ENCODE measurements around the gene ZFPM1.
"Not testable (repeated sequence)": the region's sequence is repeated elsewhere in the genome, so short reads cannot be mapped to it uniquely, and the experiment has no call there.

Gene ZFPM1

GRCh38 chr16:88478889-88479792, 26.1 kb downstream of the ZFPM1 start:
- no peak for DNase-seq (ENCODE audit: low spot score)

- DNase-seq (ENCODE audit: low spot score): peak; percentile 81
Observed at GRCh38 chr16:88479793-88480760, 27.0 kb downstream of the ZFPM1 start.

GRCh38 chr16:88480829-88481228, 27.7 kb downstream of the ZFPM1 start:
- DNase-seq (ENCODE audit: low spot score): no peak

GRCh38 chr16:88481851-88482250, 28.8 kb downstream of the ZFPM1 start:
- no peak for DNase-seq (ENCODE audit: low spot score)

- DNase-seq (ENCODE audit: low spot score): no peak
Observed at GRCh38 chr16:88482630-88483391, 29.7 kb downstream of the ZFPM1 start.

- DNase-seq (ENCODE audit: low spot score): no peak
Observed at GRCh38 chr16:88483392-88483641, 30.2 kb downstream of the ZFPM1 start.

- no peak for DNase-seq (ENCODE audit: low spot score)
Observed at GRCh38 chr16:88484505-88485365, 31.7 kb downstream of the ZFPM1 start.

- not testable (repeated sequence) for DNase-seq (ENCODE audit: low spot score)
Observed at GRCh38 chr16:88485366-88485741, 32.3 kb downstream of the ZFPM1 start.

- no peak for DNase-seq (ENCODE audit: low spot score)
Observed at GRCh38 chr16:88486398-88487123, 33.5 kb downstream of the ZFPM1 start.

GRCh38 chr16:88487124-88487432, 34.0 kb downstream of the ZFPM1 start:
- no peak for DNase-seq (ENCODE audit: low spot score)

GRCh38 chr16:88487920-88488851, 35.1 kb downstream of the ZFPM1 start:
- DNase-seq (ENCODE audit: low spot score): no peak

GRCh38 chr16:88489163-88489741, 36.2 kb downstream of the ZFPM1 start:
- no peak for DNase-seq (ENCODE audit: low spot score)

GRCh38 chr16:88491001-88491559, 38.0 kb downstream of the ZFPM1 start:
- no peak for DNase-seq (ENCODE audit: low spot score)

- no peak for DNase-seq (ENCODE audit: low spot score)
Observed at GRCh38 chr16:88491560-88492310, 38.7 kb downstream of the ZFPM1 start.

- DNase-seq (ENCODE audit: low spot score): no peak
Observed at GRCh38 chr16:88493879-88494278, 40.8 kb downstream of the ZFPM1 start.

- DNase-seq (ENCODE audit: low spot score): no peak
Observed at GRCh38 chr16:88494335-88495154, 41.5 kb downstream of the ZFPM1 start.

GRCh38 chr16:88495268-88495772, 42.2 kb downstream of the ZFPM1 start:
- DNase-seq (ENCODE audit: low spot score): no peak
